Neutrophil (primary cell): Measurements from ENCODE around the gene NR1H4.

Source experiments
- H3K27ac ChIP-seq: fragments of 200-600 bp; sonication (generic); 2 replicates; pipeline ENCODE4 v1.5.1; 2016; ENCODE audit warnings: mild to moderate bottlenecking, moderate library complexity
- H3K27me3 ChIP-seq: fragments of 200-600 bp; sonication (generic); 2 replicates; pipeline ENCODE4 v1.6.0; 2016; ENCODE audit warnings: mild to moderate bottlenecking
- H3K36me3 ChIP-seq: fragments of 200-600 bp; sonication (generic); 2 replicates; pipeline ENCODE4 v1.5.1; 2017
- H3K4me1 ChIP-seq, 2 experiments: fragments of 200-600 bp in 1 of 2; sonication (generic) in 1 of 2; 1 replicate in 1 of 2; 2 replicates in 1 of 2; pipeline versions ENCODE4 v1.5.1 to v1.6.1; 2013 to 2016; ENCODE audit warnings: low read depth in 1 of 2, low read length in 1 of 2, mild to moderate bottlenecking in 1 of 2, moderate library complexity in 1 of 2; ENCODE audit not compliant: control insufficient read depth in 1 of 2, insufficient read depth in 1 of 2
- H3K4me3 ChIP-seq, 2 experiments: fragments of 200-600 bp in 1 of 2; sonication (generic) in 1 of 2; 1 replicate in 1 of 2; 2 replicates in 1 of 2; pipeline ENCODE4 v1.5.1; 2013 to 2016; ENCODE audit warnings: low read depth in 1 of 2, low read length in 1 of 2, mild to moderate bottlenecking in 1 of 2, moderate library complexity in 1 of 2
- H3K9me3 ChIP-seq: fragments of 200-600 bp; sonication (generic); 2 replicates; pipeline ENCODE4 v1.5.1; 2016
- CTCF ChIP-seq: fragments of 200-600 bp; sonication (generic); IDR thresholded peaks from 2 replicates; pipeline ENCODE4 v1.5.1; 2016; ENCODE audit warnings: antibody characterized with exemption

Gene NR1H4

GRCh38 chr12:100458191-100458590 is 15.5 kb upstream of the NR1H4 start:
- no peak overlapping the region for H3K4me3 ChIP-seq

GRCh38 chr12:100460702-100461101 is 13.0 kb upstream of the NR1H4 start:
- Histone ChIP-seq H3K4me1 (no peaks in the 10 kb centered on the region), H3K36me3 (no peaks in the 10 kb centered on the region), H3K9me3 (no peaks in the 10 kb centered on the region), H3K27me3 (no peaks in the 10 kb centered on the region), H3K4me3 (no peak overlapping the region), H3K27ac (no peak overlapping the region)
- no peak for TF ChIP-seq CTCF

More at GRCh38 chr12:100458191-100458590, 15.5 kb upstream of the NR1H4 start:
- Histone ChIP-seq H3K27me3 (no peaks in the 10 kb centered on the region), H3K27ac (no peak overlapping the region), H3K9me3 (no peaks in the 10 kb centered on the region), H3K36me3 (no peaks in the 10 kb centered on the region), H3K4me1 (no peaks in the 10 kb centered on the region)
- no peak for TF ChIP-seq CTCF

GRCh38 chr12:100461330-100461973 is 12.2 kb upstream of the NR1H4 start:
- no peaks in the 10 kb centered on the region for H3K27me3 ChIP-seq
- H3K9me3 ChIP-seq, result no peaks in the 10 kb centered on the region
- no peaks in the 10 kb centered on the region for H3K4me1 ChIP-seq
- no peaks in the 10 kb centered on the region for H3K36me3 ChIP-seq
- no peak overlapping the region for H3K27ac ChIP-seq
- H3K4me3 ChIP-seq, result no peak overlapping the region
- TF ChIP-seq CTCF, result no peak

- H3K9me3 ChIP-seq, result no peaks in the 10 kb centered on the region
- H3K27me3 ChIP-seq, result no peaks in the 10 kb centered on the region
- no peaks in the 10 kb centered on the region for H3K4me1 ChIP-seq
- H3K27ac ChIP-seq, result no peak overlapping the region
- H3K4me3 ChIP-seq, result no peak overlapping the region
- no peak for TF ChIP-seq CTCF
- H3K36me3 ChIP-seq, result no peaks in the 10 kb centered on the region
Observed at GRCh38 chr12:100463661-100464060, 10.0 kb upstream of the NR1H4 start.

- TF ChIP-seq CTCF, result no peak
- Histone ChIP-seq H3K4me1 (no peaks in the 10 kb centered on the region), H3K4me3 (no peak overlapping the region)
Observed at GRCh38 chr12:100464529-100464928, 9.1 kb upstream of the NR1H4 start.

GRCh38 chr12:100468126-100468525 is 5.5 kb upstream of the NR1H4 start:
- H3K27me3 ChIP-seq, result no peaks in the 10 kb centered on the region
- H3K4me3 ChIP-seq, result no peak overlapping the region
- H3K36me3 ChIP-seq, result no peaks in the 10 kb centered on the region
- H3K4me1 ChIP-seq, result no peaks in the 10 kb centered on the region
- no peak for TF ChIP-seq CTCF
- no peaks in the 10 kb centered on the region for H3K9me3 ChIP-seq
- no peak overlapping the region for H3K27ac ChIP-seq

More at GRCh38 chr12:100464529-100464928, 9.1 kb upstream of the NR1H4 start:
- Histone ChIP-seq H3K27me3 (no peaks in the 10 kb centered on the region), H3K27ac (no peak overlapping the region), H3K36me3 (no peaks in the 10 kb centered on the region), H3K9me3 (no peaks in the 10 kb centered on the region)
